HG02884 (cell line): Measurements from ENCODE around the gene HIVEP2.

Experiments
- ATAC-seq: cut with Tn5 transposase; IDR thresholded peaks from one replicate; pipeline ENCODE4 v1.9.1; 2021; ENCODE audit warnings: mild to moderate bottlenecking, moderate library complexity; ENCODE audit not compliant: unreplicated experiment

HIVEP2 gene

GRCh38 chr6:142712231-142712630, 232.7 kb downstream of the HIVEP2 start:
- no peak for ATAC-seq

DNA sequence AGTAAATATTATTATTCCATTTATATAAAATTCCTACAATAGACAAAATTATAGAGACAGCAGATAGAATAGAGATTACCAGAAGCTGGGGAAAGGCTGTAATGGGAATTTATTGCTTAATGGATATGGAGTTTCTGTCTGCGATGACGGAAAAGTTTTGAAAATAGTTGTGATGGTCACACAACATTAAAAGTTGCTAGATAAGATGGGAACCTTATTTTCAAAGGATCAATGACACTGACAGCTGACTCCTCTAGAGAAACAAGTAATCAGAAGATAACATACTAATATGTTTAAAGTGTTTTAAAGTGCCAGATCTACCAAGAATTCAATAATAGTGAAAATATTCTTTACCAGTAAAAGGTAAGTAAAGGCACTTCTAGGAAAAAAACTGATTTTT, 236.3 kb downstream of the HIVEP2 start:
- no peak for ATAC-seq

GRCh38 chr6:142707255-142707654, 237.7 kb downstream of the HIVEP2 start:
- no peak for ATAC-seq

DNA sequence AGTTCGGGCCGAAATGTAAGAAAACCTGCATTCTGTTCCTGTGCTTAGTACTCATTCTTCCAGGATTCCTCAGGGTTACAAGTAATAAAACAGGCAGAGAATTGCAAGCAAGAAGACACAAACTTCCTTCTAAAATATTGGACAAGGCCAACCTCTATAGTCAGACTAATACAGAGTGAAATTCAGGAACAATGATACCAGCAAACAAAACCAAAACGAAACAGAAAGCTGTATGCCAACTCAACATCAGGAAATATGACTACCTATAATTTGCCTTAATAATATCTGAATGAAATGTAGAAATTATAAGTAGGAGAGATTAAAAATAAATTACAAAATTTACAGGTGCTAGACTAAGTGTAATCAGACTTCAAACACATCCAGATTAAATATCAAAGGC, 238.8 kb downstream of the HIVEP2 start:
- ATAC-seq, result no peak

DNA sequence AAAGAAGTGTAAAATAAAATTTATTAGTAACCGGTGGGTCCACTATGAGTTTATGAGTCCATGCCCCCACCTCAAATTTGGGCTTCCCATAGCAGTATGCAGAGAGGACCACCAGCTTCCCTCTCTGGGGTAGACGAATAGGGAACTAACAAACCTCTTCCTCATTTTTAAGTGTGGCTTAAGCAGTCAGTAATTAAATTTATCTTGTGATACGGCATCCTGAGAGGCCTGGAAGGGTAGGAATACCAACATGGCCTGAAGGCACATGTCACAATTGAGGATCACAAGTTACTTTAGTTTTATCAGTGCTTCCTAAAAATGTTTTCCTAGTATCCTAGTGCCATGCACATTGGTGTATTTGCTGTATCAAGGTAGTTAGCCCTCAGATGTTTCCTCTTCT, 239.9 kb downstream of the HIVEP2 start:
- no peak for ATAC-seq

DNA sequence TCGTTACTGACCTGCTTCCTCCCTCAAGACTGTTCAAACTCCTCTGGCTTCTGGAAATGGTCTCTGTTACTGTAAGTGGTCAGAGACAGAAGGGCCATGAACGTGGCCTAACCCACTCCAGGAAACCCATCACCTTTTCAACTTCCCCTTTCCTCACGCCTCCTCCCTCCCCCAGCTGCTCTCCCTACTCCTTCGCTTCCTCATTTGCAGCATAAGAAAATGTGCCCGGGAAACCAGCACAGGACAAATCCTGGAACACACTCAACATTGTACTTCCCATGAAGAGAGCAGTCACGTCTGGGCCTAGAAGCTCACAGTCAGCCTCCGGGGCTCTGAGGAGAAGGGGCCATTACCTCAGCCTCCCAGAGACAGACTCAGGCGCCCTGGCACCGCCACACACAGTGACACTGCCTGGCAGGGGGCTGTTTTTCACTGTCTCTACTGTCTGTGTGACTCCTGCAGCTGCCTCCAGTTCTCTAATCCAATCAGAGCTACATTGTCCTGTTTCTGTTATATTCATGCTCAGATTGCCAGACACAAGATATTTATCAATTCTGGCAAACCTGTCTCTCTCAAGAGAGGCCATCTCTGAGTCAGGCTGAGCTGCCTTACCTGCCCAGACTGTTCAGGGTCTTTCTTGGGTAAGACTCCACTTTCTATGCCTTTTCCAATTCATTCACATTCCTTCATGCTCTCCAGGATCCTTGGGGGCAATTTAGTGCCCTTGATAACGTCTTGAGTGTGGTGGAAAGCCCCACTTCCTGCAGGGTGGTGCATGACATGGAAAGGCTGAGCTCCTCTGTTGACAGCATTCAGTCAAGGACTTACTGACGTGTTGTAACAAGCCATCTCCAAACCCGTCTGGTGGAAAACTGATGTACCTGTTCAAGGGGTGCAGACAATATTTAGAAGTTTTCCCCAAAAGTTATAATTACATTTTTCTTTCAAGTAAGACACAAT, 242.2 kb downstream of the HIVEP2 start:
- peak; percentile 33 for ATAC-seq
